GM19240 (cell line): ENCODE measurements around the gene HAO2.
"Not testable (repeated sequence)": the region's sequence is repeated elsewhere in the genome, so short reads cannot be mapped to it uniquely, and the experiment has no call there.

Source experiments
- DNase-seq: peaks from one replicate; pipeline ENCODE4 v3.0.0; 2011; ENCODE audit warnings: low spot score; ENCODE audit not compliant: insufficient read length

Gene HAO2

GRCh38 chr1:119368554-119368953 lies at the start of gene HAO2:
TSS of gene HAO2 (plus strand) at chr1:119368785. CDS start at chr1:119381086, 12,301 bp downstream.
- DNase-seq, result no peak

- DNase-seq, result no peak
Observed at GRCh38 chr1:119320100-119320499, 48.5 kb upstream of the HAO2 start.

GRCh38 chr1:119321666-119322419 lies 46.7 kb upstream of the HAO2 start:
- DNase-seq, result no peak

GRCh38 chr1:119323216-119323982 lies 45.2 kb upstream of the HAO2 start:
- DNase-seq, result peak; percentile 47

- no peak for DNase-seq
Observed at GRCh38 chr1:119324198-119324597, 44.4 kb upstream of the HAO2 start.

- no peak for DNase-seq
Observed at GRCh38 chr1:119326251-119326650, 42.3 kb upstream of the HAO2 start.

GRCh38 chr1:119327094-119327449 lies 41.5 kb upstream of the HAO2 start:
- no peak for DNase-seq

GRCh38 chr1:119327450-119328155 lies 41.0 kb upstream of the HAO2 start:
- DNase-seq, result no peak

GRCh38 chr1:119329541-119330461 lies 38.8 kb upstream of the HAO2 start:
- DNase-seq, result no peak

- DNase-seq, result no peak
Observed at GRCh38 chr1:119330466-119331189, 38.0 kb upstream of the HAO2 start.

- DNase-seq, result no peak
Observed at GRCh38 chr1:119331190-119331515, 37.4 kb upstream of the HAO2 start.

- DNase-seq, result no peak
Observed at GRCh38 chr1:119331915-119332314, 36.7 kb upstream of the HAO2 start.

- DNase-seq, result no peak
Observed at GRCh38 chr1:119332622-119333021, 36.0 kb upstream of the HAO2 start.

GRCh38 chr1:119333163-119333896 lies 35.3 kb upstream of the HAO2 start:
- DNase-seq, result no peak

GRCh38 chr1:119333897-119334250 lies 34.7 kb upstream of the HAO2 start:
- not testable (repeated sequence) for DNase-seq

GRCh38 chr1:119336848-119337247 lies 31.7 kb upstream of the HAO2 start:
- no peak for DNase-seq

GRCh38 chr1:119338004-119338403 lies 30.6 kb upstream of the HAO2 start:
- no peak for DNase-seq

GRCh38 chr1:119338757-119339156 lies 29.8 kb upstream of the HAO2 start:
- no peak for DNase-seq

- no peak for DNase-seq
Observed at GRCh38 chr1:119340861-119341261, 27.7 kb upstream of the HAO2 start.

GRCh38 chr1:119341372-119341947 lies 27.1 kb upstream of the HAO2 start:
- no peak for DNase-seq
